GM19372 (cell line): Measurements from ENCODE around the gene SLC13A2.
"Not testable (repeated sequence)": the region's sequence is repeated elsewhere in the genome, so short reads cannot be mapped to it uniquely, and the experiment has no call there.

Experiments
- ATAC-seq: cut with Tn5 transposase; IDR thresholded peaks from one replicate; pipeline ENCODE4 v1.9.1; 2021; ENCODE audit warnings: mild to moderate bottlenecking, low read depth, moderate library complexity; ENCODE audit not compliant: unreplicated experiment

Gene SLC13A2

GRCh38 chr17:28511858-28512461 is 38.5 kb downstream of the SLC13A2 start:
- ATAC-seq = no peak

DNA sequence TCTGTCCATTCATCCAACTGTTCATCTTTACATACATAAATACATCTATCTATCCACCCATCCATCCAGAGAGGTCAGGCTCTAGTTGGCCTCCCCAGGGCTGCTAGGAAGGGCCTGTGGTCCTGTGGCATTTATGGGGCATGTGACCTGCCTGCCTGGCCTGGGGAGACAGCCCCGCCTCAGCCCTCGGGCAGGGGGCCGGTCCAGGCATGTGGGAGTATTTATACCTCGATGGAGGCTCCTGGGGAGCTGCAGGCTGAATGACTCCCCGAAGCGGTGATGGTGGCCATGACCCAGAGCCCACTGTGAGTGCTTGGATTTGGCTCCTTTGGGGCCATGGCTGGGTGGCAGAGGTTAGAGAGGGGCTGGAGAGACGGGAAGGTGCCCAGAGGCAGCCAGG is 40.0 kb downstream of the SLC13A2 start:
- ATAC-seq = no peak

DNA sequence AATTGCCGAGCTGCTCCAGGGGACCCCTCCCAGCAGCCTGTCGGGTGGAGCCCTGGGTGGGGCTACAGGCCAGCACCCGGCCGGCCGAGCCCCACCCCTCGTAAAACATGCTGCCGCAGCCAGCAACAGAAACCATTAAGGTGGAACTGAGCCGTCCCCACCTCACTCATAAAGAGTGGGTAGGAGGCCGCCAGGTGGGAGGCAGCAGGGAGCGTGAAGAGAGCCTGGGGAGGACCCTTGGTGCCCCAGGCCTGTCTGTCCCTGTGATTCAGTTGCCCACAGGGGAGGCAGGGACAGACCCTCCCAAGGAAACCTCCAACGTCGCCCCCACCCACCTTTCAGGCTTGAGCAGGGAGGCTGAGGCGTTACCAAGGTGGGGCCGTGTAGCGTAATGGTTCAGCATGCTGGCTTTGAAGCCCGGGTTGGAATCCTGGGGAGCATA is 41.1 kb downstream of the SLC13A2 start:
- no peak for ATAC-seq

GRCh38 chr17:28515518-28515917 is 42.1 kb downstream of the SLC13A2 start:
- no peak for ATAC-seq

GRCh38 chr17:28518132-28518531 is 44.7 kb downstream of the SLC13A2 start:
- no peak for ATAC-seq

- no peak for ATAC-seq
These were observed 45.1 kb downstream of the SLC13A2 start for GRCh38 chr17:28518578-28518977.

DNA sequence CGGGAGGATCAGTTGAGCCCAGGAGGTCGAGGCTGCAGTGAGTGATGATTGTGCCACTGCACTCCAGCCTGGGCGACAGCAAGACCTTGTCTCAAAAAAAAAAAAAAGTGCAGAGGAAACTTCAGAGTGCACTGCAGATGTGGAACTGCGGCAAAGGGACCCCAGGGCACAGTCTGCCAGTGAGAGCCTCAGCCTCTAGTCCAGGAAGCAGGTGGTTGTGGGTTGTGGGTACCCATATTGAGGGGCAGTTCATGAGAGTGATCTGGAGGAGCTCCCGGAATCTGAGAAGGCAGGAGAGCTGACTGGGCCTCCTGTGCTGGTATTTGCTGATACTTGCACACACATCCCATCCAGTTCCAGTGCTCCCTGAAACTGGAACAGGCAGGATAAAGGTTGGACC is 45.8 kb downstream of the SLC13A2 start:
- no peak for ATAC-seq

DNA sequence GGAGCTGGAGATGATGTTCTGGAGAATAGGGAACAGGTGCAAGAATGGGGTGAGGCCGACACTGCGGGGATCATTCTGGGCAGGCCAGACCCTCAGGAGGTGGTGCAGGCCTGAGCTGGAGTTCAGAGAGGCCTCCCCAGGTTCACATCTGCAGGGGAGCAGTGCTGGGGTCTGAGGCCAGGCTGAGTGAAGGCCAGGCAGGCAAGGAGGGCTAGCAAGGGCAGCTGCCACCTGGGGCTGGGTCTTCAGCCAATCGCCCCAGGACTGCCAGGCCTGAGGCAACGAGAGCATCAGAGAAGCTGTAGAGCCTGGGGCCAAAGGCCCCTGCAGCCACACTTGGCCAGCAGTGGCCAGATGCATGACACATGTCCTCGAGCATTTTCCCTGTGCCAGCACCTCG is 47.2 kb downstream of the SLC13A2 start:
- no peak for ATAC-seq

DNA sequence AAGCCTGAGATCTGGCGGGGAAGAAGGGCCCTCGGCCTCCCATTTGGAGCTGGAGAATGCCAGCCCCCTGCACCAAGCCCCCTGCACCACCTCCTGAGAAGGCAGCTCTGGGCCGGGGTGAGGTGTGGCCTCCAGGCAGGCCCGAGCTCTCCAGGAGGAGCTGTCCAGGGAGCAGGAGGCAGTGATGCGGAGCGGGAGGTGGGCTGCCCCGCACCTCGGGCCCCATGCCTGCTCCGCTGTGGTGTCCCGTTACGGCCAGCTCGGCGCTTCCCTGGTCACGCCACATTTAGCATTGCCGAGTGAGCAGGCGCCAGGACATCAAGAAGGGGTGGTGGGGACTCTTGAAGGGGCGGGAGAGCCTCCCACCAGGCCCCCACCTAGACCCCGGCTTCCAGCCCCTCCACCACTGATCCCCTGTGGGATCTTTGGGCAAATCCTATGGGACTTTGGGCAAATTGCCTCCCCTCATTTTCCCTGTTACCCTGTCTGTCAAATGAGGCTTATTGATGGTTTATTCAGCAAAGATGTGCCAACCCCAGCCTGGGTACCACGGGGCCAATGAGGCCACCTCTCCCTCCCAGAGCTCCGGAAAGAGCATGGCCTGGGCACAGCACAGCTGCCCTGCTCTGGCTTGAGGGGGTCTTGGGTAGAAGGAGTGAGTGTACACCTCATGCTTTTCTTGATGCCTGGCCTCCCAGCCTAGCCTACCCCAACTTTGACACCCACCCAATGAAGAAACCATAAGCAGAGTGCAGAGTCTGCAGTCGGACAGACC is 48.1 kb downstream of the SLC13A2 start:
- ATAC-seq = no peak

DNA sequence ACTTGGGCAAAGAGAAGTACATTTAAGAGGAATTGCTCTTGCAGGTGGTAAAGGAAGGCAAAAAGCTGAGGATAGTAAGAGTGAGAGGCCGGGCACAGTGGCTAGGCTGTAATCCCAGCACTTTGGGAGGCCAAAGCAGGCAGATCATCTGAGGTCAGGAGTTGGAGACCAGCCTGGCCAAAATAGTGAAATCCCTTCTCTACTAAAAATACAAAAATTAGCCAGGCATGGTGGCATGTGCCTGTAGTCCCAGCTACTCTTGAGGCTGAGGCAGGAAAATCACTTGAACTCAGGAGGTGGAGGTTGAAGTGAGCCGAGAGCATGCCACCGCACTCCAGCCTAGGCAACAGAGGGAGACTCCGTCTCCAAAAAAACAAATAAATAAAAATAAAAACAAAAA is 48.8 kb downstream of the SLC13A2 start:
- not testable (repeated sequence) for ATAC-seq

GRCh38 chr17:28523186-28523585 is 49.7 kb downstream of the SLC13A2 start:
- ATAC-seq = no peak

DNA sequence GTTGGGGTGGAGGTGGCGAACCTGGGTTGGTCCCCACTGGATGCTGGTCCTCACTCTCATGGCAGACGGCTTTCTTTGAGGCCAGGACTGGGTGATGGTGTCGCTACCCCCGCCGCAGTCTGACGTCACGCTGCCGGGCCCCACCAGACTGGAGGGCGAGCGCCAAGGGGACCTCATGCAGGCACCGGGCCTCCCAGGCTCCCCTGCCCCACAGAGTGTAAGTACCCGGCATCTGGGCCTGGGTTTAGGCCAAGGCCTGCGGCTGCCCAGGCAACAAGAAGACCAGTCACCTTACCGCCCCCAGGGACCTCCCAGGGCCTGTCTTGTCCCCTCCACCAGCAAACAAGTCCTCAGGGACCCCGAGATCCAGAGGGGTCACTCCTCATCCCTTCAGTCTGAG is 50.4 kb downstream of the SLC13A2 start:
- ATAC-seq = no peak

DNA sequence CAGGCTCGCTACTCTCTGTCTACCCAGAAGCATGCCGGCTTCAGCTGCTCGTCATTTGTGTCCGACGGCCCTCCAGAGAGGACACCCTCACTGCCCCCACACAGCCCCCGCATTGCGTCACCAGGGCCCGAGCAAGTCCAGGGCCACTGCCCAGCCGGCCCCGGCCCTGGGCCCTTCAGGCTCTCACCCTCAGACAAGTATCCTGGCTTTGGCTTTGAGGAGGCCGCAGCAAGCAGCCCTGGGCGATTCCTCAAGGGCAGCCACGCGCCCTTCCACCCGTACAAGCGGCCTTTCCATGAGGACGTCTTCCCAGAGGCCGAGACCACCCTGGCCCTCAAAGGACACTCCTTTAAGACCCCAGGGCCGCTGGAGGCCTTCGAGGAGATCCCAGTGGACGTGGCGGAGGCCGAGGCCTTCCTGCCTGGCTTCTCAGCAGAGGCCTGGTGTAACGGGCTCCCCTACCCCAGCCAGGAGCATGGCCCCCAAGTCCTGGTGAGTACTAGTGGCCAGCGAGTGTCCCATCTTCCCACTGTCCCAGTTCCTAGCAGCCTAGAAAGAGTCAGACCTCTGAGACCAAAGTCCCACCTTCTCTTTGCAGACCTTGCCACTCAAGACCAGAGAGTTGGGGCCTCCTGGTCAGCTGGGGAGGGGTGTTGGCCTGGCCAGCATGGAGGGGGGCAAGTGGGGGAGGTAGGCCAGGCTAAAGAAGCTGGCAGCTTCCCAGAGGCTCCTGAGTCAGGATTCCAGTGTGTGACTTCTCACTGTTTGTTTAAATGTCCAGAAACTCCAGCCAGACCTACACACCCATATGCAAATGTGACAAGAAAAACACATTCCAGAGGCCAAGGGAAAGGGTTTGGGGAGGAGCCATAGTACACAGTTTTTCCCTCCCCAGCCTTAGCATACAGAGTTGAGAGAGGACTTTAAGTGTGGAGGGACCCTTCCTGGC is 51.3 kb downstream of the SLC13A2 start:
- no peak for ATAC-seq

DNA sequence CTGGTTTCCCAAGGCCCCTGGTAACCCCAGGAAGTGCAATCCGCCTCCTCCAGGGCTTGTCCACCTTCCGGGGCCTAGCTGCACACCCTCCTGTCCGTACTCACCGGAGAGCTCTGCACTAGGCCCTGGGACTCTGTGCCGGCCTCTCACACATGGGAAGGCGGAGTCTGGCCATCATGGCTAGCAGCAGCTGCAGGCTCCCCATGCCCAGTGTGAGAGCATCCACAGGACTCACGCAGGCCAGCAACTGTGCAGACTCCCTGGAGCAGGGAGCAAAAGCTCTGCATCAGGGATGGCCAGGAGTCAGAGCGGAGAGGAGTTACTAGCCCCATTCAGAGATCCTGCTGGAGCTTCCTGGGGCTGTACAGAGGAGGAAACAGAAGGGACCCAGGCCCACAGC is 52.9 kb downstream of the SLC13A2 start:
- ATAC-seq = no peak

DNA sequence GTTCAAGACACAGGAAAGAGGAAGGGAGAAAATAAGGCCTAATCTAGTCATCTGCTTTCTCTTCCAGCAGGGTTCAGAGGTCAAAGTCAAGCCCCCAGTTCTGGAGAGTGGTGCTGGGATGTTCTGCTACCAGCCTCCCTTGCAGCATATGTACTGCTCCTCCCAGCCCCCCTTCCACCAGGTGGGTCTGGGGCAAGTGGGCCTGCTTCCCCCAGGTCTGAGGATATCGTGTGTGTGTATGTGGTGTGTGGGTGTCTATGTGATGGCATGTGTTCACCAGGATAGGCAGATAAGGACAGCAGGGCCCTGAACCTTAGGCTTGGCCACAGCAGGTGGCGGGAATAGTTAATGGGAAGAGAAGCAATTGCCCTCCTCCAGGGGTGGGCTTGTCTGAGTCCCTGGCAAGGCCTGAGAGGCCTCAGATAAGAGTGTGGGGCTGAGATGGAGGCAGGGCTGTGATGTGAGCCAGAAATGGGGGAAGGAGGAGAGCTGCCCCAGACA is 53.8 kb downstream of the SLC13A2 start:
- ATAC-seq = no peak

- no peak for ATAC-seq
These were observed 54.4 kb downstream of the SLC13A2 start for GRCh38 chr17:28527859-28528258.

- ATAC-seq = no peak
These were observed 55.0 kb downstream of the SLC13A2 start for GRCh38 chr17:28528327-28529012.

- ATAC-seq = no peak
These were observed 55.6 kb downstream of the SLC13A2 start for GRCh38 chr17:28529013-28529400.

DNA sequence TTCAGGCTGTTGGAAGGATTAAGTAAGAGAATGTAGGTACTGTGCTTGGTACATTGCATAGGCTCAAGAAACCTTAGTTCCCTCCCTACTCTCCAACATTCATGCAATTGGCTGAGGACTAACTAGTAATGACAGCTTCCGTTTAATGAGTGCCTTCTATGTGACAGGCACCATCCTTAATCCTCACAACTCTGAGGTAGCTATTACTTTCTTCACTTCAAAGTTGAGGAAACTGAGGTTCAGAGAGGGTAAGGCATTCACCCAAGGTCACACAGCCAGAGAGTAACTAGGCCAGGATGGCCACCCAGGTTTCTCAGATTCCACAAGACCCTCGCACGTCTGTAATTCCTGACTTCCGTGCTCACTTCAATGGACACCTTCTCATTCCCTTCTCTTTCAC is 56.8 kb downstream of the SLC13A2 start:
- ATAC-seq = no peak

DNA sequence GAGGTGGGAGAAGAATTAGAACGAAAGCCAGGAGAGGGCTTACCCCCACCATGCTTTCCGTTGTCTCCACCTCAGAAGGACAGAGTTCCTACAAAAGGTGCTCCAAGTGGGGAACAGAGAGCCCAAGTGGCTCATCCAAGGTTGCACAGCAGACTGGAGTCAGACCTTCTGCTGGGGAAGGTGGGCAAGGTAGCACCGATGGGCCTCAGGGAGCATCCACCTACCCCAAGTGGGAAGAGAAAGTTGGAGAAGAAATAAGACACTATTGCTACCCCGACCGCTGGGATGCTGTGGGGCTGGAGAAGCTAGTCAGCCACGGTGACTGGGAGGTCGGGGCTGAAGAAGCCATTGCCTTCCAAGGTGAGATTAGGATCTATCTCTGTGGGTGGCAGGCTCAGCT is 57.5 kb downstream of the SLC13A2 start:
- no peak for ATAC-seq
